Uterus (tissue), 2 donors: ENCODE measurements around the gene ATXN7L2.

Experiments
- POLR2A ChIP-seq, 2 donors: fragments of 450-650 bp; IDR thresholded peaks; one replicate each; pipeline ENCODE4 v1.6.1; 2016; ENCODE audit warnings: antibody characterized with exemption in 2 of 2, mild to moderate bottlenecking in 1 of 2, moderate library complexity in 1 of 2
- TF ChIP-seq, protein P1 (sequence below), 4 experiments: fragments of 200-600 bp in 2 of 4; fragments of 450-650 bp in 2 of 4; sonication (generic) in 2 of 4; IDR thresholded peaks; one replicate each; pipeline ENCODE4 v1.5.1; 2016 to 2019; ENCODE audit warnings: antibody characterized with exemption in 4 of 4, mild to moderate bottlenecking in 2 of 4, moderate library complexity in 1 of 4

DNA sequence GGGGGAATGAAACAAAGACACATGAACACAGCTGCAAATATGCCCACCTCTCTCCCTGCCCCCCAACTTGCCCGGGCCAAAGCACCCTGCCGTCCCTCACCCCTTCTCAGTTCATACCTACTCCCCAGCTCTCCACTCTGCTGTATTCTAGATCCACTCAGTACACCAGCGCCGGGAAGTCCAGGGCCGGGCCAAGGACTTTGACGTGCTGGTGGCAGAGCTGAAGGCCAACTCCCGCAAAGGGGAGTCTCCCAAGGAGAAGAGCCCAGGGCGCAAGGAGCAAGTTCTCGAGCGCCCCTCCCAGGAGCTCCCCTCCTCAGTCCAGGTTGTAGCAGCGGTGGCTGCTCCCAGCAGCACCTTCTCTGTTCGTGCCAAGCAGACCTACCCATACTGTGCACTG is 5.0 kb downstream of the ATXN7L2 start:
- TF ChIP-seq, protein P1, sequence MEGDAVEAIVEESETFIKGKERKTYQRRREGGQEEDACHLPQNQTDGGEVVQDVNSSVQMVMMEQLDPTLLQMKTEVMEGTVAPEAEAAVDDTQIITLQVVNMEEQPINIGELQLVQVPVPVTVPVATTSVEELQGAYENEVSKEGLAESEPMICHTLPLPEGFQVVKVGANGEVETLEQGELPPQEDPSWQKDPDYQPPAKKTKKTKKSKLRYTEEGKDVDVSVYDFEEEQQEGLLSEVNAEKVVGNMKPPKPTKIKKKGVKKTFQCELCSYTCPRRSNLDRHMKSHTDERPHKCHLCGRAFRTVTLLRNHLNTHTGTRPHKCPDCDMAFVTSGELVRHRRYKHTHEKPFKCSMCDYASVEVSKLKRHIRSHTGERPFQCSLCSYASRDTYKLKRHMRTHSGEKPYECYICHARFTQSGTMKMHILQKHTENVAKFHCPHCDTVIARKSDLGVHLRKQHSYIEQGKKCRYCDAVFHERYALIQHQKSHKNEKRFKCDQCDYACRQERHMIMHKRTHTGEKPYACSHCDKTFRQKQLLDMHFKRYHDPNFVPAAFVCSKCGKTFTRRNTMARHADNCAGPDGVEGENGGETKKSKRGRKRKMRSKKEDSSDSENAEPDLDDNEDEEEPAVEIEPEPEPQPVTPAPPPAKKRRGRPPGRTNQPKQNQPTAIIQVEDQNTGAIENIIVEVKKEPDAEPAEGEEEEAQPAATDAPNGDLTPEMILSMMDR (IDR thresholded peaks at IDR 0.05): no peak
- TF ChIP-seq POLR2A (IDR thresholded peaks at IDR 0.05): no peak
